Activated T-helper 1 cell treated with anti-CD3 and anti-CD28 coated beads, Interleukin-12 subunit alpha, Interleukin-12 subunit beta, Interleukin-2, Interleukin-4 antibody, amounts not matched to agents 30 ng/mL and 10 ng/mL and 1 ng/mL, durations not matched to agents 14 hours and 24 hours and 36 hours (primary cell): ENCODE data around the gene CDK19. TPM values are rescaled to one million over a fixed set of nuclear protein-coding genes. Genes with fewer than 3 reads are reported as not detected.
"Not testable (repeated sequence)": the region's sequence is repeated elsewhere in the genome, so short reads cannot be mapped to it uniquely, and the experiment has no call there.

ENCODE experiments used
- DNase-seq: peaks from one replicate; pipeline ENCODE4 v3.0.0; 2021; ENCODE audit warnings: low spot score
- H3K27ac Mint-ChIP-seq: one replicate; pipeline ENCODE4 v1.8.0; 2021; ENCODE audit warnings: mild to moderate bottlenecking, mixed read lengths
- H3K27me3 Mint-ChIP-seq: one replicate; pipeline ENCODE4 v1.8.0; 2022; ENCODE audit warnings: mild to moderate bottlenecking, moderate library complexity, mixed read lengths; ENCODE audit not compliant: insufficient read depth
- H3K36me3 Mint-ChIP-seq: one replicate; pipeline ENCODE4 v1.8.0; 2021; ENCODE audit warnings: low read depth, mixed read lengths
- H3K4me1 Mint-ChIP-seq: one replicate; pipeline ENCODE4 v1.8.0; 2021; ENCODE audit warnings: low read depth, mixed read lengths
- H3K4me3 Mint-ChIP-seq: one replicate; pipeline ENCODE4 v1.8.0; 2021; ENCODE audit warnings: mild to moderate bottlenecking, moderate library complexity, mixed read lengths
- H3K9me3 Mint-ChIP-seq: one replicate; pipeline ENCODE4 v1.8.0; 2021; ENCODE audit warnings: mixed read lengths
- intact Hi-C: fragments of 100-400 bp; cut with micrococcal nuclease; formaldehyde crosslinking; loops from one replicate; pipeline ENCODE4 v1.15.1; 2024
- total RNA-seq: library from RNA; stranded (reverse); gene quantifications from 2 replicates; pipeline ENCODE4 v1.2.3, GENCODE V29; 2022

CDK19 gene
- 12.4 and 13.7 TPM in 2 replicates for total RNA-seq

DNA sequence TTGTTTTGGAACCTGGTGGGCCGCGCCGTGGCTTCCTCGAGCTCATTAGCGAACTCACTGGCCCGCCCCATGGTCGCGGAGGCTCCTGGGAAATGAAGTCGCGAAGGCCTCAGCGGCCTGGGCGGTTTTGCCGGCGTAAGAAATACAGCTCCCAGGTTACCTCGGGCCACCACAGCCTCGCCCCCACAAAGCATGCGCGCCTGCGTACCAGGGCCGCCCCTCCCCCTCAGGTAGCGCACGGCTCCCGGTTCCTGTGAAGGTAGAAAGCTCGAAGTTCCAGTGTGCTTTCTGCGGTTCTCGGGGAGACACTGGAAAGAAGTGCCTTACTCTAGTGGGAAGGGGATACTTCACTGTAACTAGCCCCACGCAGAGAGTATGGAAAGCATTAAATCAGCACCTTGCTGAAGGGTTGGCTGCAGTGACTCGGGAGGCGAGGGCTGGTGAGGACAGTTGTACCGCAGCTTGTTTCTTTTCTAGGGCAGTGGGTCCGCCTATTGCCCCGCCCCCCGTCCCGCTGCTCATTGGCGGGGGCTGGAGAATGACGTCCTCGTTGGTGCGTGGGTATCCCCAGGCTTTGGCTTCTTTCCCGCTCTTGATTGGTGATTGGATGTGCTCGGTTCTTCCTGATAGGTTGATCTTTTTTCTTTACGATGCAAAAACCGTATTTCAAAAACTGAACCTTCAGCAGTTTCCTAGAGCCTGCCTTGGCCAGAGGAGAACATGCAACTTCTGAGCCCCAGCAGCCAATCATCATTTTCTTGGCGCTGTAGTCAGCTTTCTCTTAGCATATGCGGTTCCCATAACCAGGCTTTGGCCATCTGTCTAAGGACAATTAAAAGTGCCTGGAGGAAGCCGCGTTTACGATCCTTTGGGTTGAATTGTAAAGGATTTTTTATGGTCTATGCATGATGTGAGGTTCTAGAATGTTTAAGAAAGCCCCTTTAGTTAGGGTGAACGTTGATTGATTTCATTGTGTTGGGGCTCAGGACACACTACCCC, at the start of gene CDK19:
CDK19 (minus strand) TSS at position 59 of the 999 bp plus-strand sequence. CDS start 333 bp downstream, outside the sequence.
- DNase-seq: peak; percentile 97
- intact Hi-C loops: loop anchor here (1.0 to 10.0 kb wide), 14 partner anchors 59 to 1808 kb away; partner anchors contain the start of genes AK9, AMD1, CDC40 and FAM229B
- Mint-ChIP-seq H3K36me3 (no peaks in the 10 kb centered on the region), H3K4me3 (peak within 1 kb of the TSS; percentile 97), H3K27me3 (no peaks in the 10 kb centered on the region), H3K4me1 (peaks cover 38% of the 10 kb centered on the region), H3K27ac (peak within 1 kb of the TSS; percentile 98), H3K9me3 (no peaks in the 10 kb centered on the region)

DNA sequence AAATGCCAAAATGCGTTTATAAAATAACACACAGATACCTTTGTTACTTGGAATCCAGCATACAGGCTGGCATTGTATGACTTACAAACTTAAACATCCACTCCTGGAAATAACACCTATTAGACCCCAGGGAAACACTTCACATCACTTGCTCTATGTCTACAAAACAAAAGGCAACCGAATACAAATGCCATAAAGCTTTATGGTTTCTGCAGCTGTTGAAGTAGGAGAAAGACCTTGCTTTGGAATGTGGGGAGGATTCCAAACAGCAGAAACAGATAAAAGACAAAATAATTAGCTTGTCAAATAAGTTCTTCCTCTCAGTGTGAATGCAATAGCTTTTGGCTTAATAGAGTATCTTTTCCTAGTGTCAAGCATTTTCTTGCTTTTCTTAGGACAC, 49.6 kb upstream of the CDK19 start:
- peaks cover 5% of the 10 kb centered on the region for H3K4me1 Mint-ChIP-seq
- no peak overlapping the region for H3K27ac Mint-ChIP-seq
- no peak overlapping the region for H3K4me3 Mint-ChIP-seq
- no peak for DNase-seq
- intact Hi-C loops: no loop called here
- H3K36me3 Mint-ChIP-seq: no peaks in the 10 kb centered on the region
- no peaks in the 10 kb centered on the region for H3K27me3 Mint-ChIP-seq
- H3K9me3 Mint-ChIP-seq: no peaks in the 10 kb centered on the region

DNA sequence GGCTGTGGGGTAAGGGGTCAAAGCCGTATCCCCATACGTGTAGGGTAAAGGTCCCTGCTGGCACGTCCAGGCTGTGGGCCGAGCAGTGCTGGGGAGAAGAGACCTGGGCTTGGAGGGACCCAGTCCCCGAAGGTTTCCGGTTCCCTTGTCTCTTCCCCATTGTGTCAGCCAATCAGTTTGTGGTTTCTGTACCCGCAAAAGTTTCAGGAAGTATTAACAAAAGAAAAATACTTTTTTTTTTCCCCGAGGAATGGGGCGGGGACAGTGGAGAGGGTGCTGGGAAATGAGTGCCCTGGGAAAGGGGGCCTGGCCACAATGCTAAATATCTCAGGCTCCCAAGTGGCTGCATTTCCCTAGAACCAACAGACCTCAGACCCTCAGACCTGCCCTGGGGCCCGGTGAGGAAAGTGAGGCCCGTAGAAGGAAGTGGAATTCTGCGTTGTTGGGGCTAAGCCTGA, 44.1 kb upstream of the CDK19 start:
- DNase-seq: no peak
- intact Hi-C loops: no loop called here
- Mint-ChIP-seq H3K4me3 (no peak overlapping the region), H3K9me3 (no peaks in the 10 kb centered on the region), H3K27ac (peak overlapping the region; percentile 27), H3K4me1 (peaks cover 8% of the 10 kb centered on the region), H3K27me3 (no peaks in the 10 kb centered on the region), H3K36me3 (no peaks in the 10 kb centered on the region)

DNA sequence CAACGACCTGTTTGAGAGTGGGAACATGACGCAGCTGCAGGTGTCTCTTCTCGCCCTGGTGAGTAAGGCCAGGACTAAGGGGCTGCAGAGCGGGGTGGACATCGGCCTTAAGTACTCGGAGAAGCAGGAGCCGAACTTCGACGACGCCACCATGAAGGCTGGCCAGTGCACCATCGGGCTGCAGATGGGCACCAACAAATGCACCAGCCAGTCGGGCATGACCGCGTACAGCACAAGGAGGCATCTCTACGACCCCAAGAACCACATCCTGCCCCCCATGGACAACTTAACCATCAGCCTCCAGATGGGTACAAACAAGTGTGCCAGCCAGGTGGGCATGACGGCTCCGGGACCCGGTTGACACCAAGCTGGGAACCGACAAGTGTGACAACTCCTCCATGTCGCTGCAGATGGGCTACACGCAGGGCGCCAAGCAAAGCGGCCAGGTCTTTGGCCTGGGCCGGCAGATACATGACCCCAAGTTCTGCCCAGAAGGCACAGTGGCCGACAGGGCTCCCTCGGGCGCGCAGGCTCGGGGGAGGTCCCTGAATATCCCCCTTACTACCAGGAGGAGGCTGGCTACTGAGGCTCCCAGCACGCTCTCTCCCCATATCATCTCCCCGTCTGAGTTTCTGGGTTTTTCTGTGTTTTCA, 43.4 kb upstream of the CDK19 start:
- Mint-ChIP-seq H3K9me3 (no peaks in the 10 kb centered on the region), H3K4me1 (peaks cover 8% of the 10 kb centered on the region), H3K27me3 (peaks cover 3% of the 10 kb centered on the region), H3K27ac (no peak overlapping the region), H3K4me3 (no peak overlapping the region), H3K36me3 (no peaks in the 10 kb centered on the region)
- DNase-seq: no peak
- intact Hi-C loops: no loop called here

DNA sequence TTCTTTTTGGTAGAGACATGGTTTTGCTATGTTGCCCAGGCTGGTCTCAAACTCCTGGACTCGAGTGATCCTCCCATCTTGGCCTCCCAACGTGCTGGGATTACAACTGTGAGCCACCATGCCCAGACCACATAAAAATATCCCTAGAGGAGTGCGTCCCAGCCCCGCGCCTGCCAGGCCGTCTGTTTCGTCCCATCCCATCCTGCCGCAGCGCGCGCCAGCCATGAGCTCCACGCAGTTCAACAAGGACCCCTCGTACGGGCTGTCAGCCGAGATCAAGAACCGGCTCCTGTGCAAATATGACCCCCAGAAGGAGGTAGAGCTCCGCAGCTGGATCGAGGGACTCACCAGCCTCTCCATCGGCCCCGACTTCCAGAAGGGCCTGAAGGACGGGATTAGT, 42.7 kb upstream of the CDK19 start:
- Mint-ChIP-seq H3K4me3 (no peak overlapping the region), H3K9me3 (no peaks in the 10 kb centered on the region), H3K27me3 (peaks cover 4% of the 10 kb centered on the region), H3K27ac (no peak overlapping the region), H3K4me1 (peaks cover 8% of the 10 kb centered on the region), H3K36me3 (no peaks in the 10 kb centered on the region)
- no peak for DNase-seq
- intact Hi-C loops: no loop called here

DNA sequence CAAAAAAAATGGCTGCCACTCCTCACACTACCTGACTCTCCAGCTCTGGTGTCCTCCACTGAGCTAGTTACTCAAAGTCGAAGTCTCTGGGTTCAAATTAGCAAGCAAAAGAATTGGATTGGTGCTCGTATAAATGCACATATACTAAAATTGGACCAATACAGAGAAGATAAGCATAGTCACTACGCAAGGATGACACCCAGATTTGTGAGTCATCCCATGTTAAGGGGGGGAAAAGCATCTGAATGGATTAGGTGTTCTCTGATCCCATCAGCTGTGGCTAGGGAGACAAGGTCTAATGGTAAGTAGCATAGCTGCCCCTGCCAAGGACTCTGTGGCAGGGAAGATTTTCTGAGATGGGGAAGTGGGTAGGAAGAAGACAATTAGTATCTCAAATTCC, 41.0 kb upstream of the CDK19 start:
- Mint-ChIP-seq H3K36me3 (no peaks in the 10 kb centered on the region), H3K27me3 (peaks cover 4% of the 10 kb centered on the region), H3K9me3 (no peaks in the 10 kb centered on the region), H3K4me3 (no peak overlapping the region), H3K27ac (no peak overlapping the region), H3K4me1 (peaks cover 8% of the 10 kb centered on the region)
- intact Hi-C loops: no loop called here
- no peak for DNase-seq

DNA sequence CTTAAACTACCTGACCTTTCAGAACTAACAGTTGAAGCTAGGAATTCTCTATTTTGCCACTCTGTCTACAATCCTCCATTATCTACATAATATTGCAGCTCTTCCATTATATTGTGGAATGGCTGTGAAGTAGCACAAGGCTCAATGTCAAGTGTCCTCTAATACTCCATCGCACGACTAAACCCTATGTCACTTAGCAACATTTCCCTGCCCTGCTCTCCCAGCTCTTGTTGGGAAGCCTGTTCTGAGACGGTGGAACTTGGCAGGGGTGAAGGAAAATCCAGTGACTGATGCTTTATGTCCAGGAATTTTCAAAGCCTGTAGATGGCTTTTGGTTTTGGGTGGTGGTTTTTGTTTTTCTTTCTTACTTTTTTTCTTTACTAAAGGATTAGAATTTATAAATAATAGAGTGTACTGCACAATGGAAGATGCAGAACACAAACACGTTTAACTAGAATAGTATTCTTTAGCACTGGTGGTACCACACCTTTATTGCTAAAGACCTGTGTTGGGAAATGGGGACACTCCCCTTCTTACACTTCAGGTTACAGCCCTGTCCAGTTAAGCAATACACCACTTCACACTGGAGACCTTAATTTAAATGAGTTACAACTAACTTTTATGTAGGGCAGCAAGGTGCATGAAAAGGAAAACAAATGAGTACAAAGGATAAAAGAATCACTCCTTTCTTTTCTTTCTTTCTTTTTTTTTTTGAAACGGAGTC, 38.6 kb upstream of the CDK19 start:
- no peak overlapping the region for H3K27ac Mint-ChIP-seq
- no peaks in the 10 kb centered on the region for H3K36me3 Mint-ChIP-seq
- DNase-seq: no peak
- no peaks in the 10 kb centered on the region for H3K9me3 Mint-ChIP-seq
- intact Hi-C loops: no loop called here
- H3K4me1 Mint-ChIP-seq: peaks cover under 1% of the 10 kb centered on the region
- no peak overlapping the region for H3K4me3 Mint-ChIP-seq
- H3K27me3 Mint-ChIP-seq: peaks cover 11% of the 10 kb centered on the region

DNA sequence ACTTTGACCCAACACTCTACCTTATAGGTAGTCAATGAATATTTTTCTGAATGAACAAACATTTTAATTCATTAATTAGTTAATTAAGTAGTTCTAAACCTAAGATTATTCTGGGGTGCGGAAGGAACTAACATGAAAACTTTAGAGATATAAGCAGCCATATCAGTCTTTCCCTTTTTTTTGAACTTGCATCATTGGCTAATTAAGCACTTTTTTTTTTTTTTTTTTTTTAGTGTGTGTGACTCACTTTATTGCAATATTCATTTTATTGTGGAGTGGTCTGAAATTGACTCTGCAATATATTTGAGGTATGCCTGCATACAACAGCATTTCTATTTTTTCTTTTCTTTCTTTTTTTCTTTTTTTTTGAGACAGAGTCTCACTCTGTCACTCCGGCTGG, 37.5 kb upstream of the CDK19 start:
- intact Hi-C loops: no loop called here
- H3K36me3 Mint-ChIP-seq: no peaks in the 10 kb centered on the region
- no peak overlapping the region for H3K4me3 Mint-ChIP-seq
- no peaks in the 10 kb centered on the region for H3K9me3 Mint-ChIP-seq
- DNase-seq: no peak
- peaks cover 11% of the 10 kb centered on the region for H3K27me3 Mint-ChIP-seq
- no peaks in the 10 kb centered on the region for H3K4me1 Mint-ChIP-seq
- H3K27ac Mint-ChIP-seq: no peak overlapping the region

DNA sequence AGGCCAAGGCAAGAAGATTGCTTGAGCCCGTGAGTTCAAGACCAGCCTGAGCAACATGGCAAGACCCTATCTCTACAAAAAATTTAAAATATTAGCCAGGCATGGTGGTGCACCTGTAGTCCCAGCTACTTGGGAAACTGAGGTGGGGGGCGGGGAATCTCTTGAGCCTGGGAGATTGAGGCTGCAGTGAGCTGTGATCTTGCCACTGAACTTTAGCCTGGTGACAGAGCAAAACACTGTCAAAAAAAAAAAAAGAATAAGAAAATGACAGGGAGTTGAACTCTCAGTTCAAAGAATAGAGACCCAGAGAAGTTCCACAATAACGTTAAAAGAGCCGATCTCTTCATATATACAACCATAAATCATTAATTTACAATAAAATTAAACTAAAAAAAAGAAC, 34.5 kb upstream of the CDK19 start:
- Mint-ChIP-seq H3K4me1 (no peaks in the 10 kb centered on the region), H3K4me3 (no peak overlapping the region), H3K27ac (no peak overlapping the region), H3K36me3 (no peaks in the 10 kb centered on the region), H3K27me3 (peaks cover 11% of the 10 kb centered on the region), H3K9me3 (no peaks in the 10 kb centered on the region)
- DNase-seq: no peak
- intact Hi-C loops: no loop called here

DNA sequence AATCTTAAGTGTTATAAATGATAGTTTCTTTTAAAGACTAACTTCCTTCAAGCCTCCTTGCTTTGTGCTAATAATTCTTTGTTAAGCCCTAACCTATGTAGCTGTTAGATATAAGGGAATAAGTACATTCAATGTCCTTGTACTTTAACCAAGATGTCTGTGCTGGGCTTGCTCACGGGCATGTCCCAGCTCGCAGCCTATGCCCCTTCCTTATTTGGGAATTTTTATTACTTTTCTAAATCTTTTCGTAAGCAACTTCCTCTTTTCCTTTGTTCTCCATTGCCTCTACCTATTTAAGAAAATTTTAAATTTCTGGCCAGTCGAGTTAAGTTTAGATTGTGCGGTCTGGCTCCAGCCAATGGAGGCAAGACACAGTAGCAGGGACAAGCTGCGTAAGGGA, 26.0 kb upstream of the CDK19 start:
- Mint-ChIP-seq H3K36me3 (no peaks in the 10 kb centered on the region), H3K27me3 (no peaks in the 10 kb centered on the region), H3K27ac (no peak overlapping the region), H3K9me3 (no peaks in the 10 kb centered on the region), H3K4me3 (no peak overlapping the region), H3K4me1 (no peaks in the 10 kb centered on the region)
- intact Hi-C loops: no loop called here
- DNase-seq: no peak

DNA sequence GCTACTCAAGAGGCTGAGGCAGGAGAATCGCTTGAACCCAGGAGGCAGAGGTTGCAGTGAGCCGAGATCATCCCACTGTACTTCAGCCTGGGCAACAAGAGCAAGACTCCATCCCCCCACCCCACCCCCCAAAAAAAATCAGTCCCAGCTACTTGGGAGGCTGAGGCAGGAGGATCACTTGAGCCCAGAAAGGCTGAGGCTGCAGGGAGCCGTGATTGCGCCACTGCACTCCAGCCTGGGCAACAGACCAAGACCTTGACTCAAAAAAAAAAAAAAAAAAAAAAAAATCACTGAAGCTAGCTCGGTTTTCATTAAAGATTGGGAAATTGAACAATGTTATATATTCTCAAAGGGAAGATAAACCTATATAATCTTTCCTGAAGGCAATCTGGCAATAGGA, 20.5 kb upstream of the CDK19 start:
- intact Hi-C loops: not testable (repeated sequence)

DNA sequence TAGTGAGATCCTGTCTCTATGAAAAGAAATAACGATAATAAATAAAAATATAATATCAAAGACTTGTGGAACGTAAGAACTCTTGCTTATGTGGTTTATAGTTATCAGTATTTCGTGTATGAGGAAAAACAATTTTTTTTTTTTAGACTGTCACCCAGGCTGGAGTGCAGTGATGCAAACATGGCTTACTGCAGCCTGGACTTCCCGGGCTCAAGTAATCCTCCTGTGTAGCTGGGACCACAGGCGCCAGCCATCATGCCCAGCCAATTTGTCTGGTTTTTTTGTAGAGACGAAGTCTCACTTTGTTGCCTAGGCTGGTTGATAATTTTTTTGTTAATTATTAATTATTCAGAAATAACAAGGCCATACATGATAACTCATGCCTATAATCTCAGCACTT, 18.6 kb upstream of the CDK19 start:
- Mint-ChIP-seq H3K27me3 (peaks cover 4% of the 10 kb centered on the region), H3K27ac (no peak overlapping the region), H3K9me3 (no peaks in the 10 kb centered on the region), H3K4me3 (no peak overlapping the region), H3K36me3 (no peaks in the 10 kb centered on the region), H3K4me1 (no peaks in the 10 kb centered on the region)
- intact Hi-C loops: no loop called here
- no peak for DNase-seq

More for the DNA sequence above, 20.5 kb upstream of the CDK19 start:
- not testable (repeated sequence) for DNase-seq, H3K4me3 Mint-ChIP-seq, H3K9me3 Mint-ChIP-seq, H3K27ac Mint-ChIP-seq, H3K36me3 Mint-ChIP-seq, H3K27me3 Mint-ChIP-seq, H3K4me1 Mint-ChIP-seq
